Stimulated activated naive CD8-positive, alpha-beta T cell treated with anti-CD3 and anti-CD28 coated beads, Interleukin-15, Interleukin-2, amounts not matched to agents 100 ng/mL and 50 ng/mL, for 24 hours (primary cell): ENCODE results near the gene TPSG1.
"Not testable (repeated sequence)": the region's sequence is repeated elsewhere in the genome, so short reads cannot be mapped to it uniquely, and the experiment has no call there.

Source experiments
- H3K27ac Mint-ChIP-seq: one replicate; pipeline ENCODE4 v1.8.0; 2021; ENCODE audit warnings: mild to moderate bottlenecking, mixed read lengths
- H3K27me3 Mint-ChIP-seq: one replicate; pipeline ENCODE4 v1.8.0; 2021; ENCODE audit warnings: mixed read lengths
- H3K36me3 Mint-ChIP-seq: one replicate; pipeline ENCODE4 v1.8.0; 2021; ENCODE audit warnings: low read depth, mixed read lengths
- H3K4me1 Mint-ChIP-seq: one replicate; pipeline ENCODE4 v1.8.0; 2021; ENCODE audit warnings: low read depth, mixed read lengths
- H3K4me3 Mint-ChIP-seq: one replicate; pipeline ENCODE4 v1.8.0; 2021; ENCODE audit warnings: mild to moderate bottlenecking, mixed read lengths
- H3K9me3 Mint-ChIP-seq: one replicate; pipeline ENCODE4 v1.8.0; 2021; ENCODE audit warnings: mixed read lengths

TPSG1 gene

DNA sequence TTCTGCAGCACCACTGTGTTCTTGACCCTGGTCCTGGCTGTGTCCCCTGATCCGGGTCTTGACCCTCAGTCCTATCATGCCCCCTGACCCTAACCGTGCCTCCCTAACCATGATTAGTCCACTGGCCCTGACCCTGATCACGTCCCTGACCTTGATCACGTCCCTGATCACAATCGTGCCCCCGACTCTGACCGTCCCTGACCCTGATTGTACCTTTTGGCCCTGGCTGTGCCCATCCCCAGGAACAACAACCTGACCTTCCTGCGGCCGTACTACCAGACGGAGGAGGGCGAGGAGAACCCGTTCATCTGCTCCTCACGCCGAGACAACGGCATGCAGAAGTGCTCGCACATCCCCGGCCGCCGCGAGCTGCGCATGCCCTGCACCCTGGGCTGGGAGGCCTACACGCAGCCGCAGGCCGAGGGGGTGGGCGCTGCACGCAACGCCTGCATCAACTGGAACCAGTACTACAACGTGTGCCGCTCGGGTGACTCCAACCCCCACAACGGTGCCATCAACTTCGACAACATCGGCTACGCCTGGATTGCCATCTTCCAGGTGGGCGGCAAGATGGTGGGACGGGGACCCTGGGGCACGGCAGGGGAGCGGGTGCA is 24.9 kb downstream of the TPSG1 start:
- Mint-ChIP-seq H3K4me3 (no peak overlapping the region), H3K36me3 (no peaks in the 10 kb centered on the region), H3K27me3 (no peaks in the 10 kb centered on the region), H3K27ac (no peak overlapping the region), H3K9me3 (no peaks in the 10 kb centered on the region), H3K4me1 (no peaks in the 10 kb centered on the region)

DNA sequence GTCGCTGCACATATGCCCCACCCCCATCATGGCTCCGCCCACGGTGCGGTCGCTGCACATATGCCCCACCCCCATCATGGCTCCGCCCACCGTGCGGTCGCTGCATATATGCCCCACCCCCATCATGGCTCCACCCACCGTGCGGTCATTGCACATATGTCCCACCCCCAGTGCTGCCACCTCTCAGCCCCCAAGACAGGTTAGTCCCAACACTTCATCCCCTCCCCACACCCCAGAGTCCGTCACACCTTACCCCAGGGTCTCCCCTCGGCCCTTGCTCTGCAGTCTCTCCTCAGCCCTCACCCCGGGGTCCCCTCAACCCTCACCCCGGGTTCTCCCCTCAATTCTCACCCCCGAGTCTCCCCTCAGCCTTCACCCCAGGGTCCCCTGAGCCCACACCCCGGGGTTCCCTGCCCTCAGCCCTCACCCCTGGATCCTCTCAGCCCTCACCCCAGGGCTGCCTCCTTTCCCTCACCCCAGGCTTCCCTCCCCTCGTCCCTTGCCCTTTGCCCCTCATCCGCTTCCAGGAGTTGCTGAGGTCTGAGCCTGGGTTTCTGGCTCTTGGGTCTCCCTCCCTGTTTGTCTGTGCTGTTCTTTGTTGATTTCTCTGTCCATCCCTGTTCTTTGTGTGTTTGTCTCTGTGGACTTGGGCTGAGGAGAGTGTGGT is 25.6 kb downstream of the TPSG1 start:
- Mint-ChIP-seq H3K4me3 (no peak overlapping the region), H3K27ac (no peak overlapping the region), H3K27me3 (no peaks in the 10 kb centered on the region), H3K36me3 (no peaks in the 10 kb centered on the region), H3K9me3 (no peaks in the 10 kb centered on the region), H3K4me1 (no peaks in the 10 kb centered on the region)

DNA sequence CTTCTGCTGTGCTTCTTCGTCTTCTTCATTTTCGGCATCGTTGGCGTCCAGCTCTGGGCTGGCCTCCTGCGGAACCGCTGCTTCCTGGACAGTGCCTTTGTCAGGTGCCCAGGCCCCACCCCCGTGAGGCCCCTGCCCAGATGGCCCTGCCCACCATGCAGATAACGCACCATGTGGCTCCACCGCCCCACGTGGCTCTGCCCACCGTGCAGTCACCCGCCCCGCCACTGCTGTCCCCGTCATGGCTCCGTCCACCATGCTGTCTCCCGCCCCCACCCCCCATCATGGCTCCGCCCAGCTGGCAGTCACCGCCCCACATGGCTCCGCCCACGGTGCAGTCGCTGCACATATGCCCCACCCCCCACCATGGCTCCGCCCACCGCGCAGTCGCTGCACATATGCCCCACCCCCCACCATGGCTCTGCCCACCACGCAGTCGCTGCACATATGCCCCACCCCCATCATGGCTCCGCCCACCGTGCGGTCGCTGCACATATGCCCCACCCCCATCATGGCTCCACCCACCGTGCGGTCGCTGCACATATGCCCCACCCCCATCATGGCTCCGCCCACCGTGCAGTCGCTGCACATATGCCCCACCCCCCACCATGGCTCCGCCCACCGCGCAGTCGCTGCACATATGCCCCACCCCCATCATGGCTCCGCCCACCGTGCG is 26.3 kb downstream of the TPSG1 start:
- not testable (repeated sequence) for H3K4me1 Mint-ChIP-seq, H3K36me3 Mint-ChIP-seq, H3K27me3 Mint-ChIP-seq, H3K27ac Mint-ChIP-seq, H3K9me3 Mint-ChIP-seq, H3K4me3 Mint-ChIP-seq

DNA sequence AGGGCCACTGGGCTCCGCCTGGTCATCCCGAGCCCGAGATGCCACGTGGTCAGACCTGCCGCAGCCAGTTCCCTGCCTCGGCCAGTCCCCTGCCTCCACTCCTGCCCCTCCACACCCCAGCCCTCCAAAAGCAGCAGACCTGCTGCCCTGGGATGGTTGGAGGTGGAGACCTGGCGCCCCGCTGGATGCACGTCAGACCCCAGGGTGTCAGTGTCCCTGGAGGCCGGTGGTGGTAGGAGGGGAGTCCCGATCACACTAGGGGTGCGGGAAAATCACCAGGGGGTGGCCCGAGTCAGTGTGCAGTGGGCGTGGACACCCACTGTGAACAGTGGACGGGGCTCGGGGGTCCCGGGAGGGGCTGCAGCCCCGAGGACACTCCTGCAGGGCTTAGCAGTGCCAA is 26.9 kb downstream of the TPSG1 start:
- no peaks in the 10 kb centered on the region for H3K9me3 Mint-ChIP-seq
- no peaks in the 10 kb centered on the region for H3K36me3 Mint-ChIP-seq
- H3K4me1 Mint-ChIP-seq = no peaks in the 10 kb centered on the region
- no peak overlapping the region for H3K4me3 Mint-ChIP-seq
- H3K27me3 Mint-ChIP-seq = no peaks in the 10 kb centered on the region
- no peak overlapping the region for H3K27ac Mint-ChIP-seq

DNA sequence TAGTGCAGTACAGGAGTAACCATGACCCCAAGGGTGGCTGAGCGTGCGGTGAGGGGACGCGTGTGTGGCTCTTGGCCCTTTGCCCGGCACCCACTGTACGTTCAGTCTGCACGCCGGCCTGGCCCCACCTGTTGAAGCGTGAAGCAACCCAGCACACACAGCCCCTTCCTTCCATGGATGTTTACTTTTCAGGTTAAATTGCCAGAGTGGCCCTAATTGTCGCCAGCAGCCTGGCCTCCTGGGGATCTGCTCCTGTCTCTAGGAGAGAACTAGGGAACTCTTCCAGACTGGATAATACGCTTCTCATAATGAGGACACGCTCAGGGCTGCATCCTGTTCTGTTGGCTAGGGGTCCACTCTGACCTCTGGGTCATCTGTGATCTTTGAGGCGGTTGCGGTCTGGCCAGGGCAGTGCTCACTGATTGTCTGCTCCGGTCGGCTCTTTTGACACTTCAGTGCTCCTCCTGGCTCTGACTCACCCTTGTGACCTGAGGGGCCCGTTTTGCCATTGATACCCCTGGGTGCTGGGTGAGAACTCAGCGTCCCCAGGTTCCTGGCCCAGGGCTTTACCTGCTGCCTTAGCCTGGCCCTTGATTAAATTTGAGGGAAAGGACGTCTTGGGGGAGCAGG is 27.7 kb downstream of the TPSG1 start:
- H3K27ac Mint-ChIP-seq = no peak overlapping the region
- H3K27me3 Mint-ChIP-seq = no peaks in the 10 kb centered on the region
- no peak overlapping the region for H3K4me3 Mint-ChIP-seq
- no peaks in the 10 kb centered on the region for H3K36me3 Mint-ChIP-seq
- no peaks in the 10 kb centered on the region for H3K9me3 Mint-ChIP-seq
- no peaks in the 10 kb centered on the region for H3K4me1 Mint-ChIP-seq

DNA sequence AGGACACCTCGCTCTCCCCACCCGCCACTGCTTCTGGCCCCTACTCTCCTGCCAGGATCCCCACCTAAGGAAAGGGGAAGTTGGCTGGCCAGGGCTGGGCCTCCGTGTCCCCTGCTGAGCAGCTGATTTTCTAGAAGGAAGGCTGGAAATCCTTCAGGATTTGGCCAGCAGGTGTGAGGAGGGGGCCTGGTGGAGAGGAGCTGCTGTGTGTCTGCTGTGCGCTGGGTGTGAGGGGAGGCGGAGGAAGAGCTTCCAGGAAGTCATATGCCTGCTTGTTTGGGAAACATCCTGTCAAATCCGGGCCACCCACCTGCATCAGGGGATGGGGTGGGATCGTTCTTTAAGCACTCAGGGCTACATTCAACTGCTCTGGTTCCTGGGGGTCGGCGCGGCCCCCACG is 28.6 kb downstream of the TPSG1 start:
- no peaks in the 10 kb centered on the region for H3K9me3 Mint-ChIP-seq
- H3K4me1 Mint-ChIP-seq = no peaks in the 10 kb centered on the region
- no peak overlapping the region for H3K4me3 Mint-ChIP-seq
- no peak overlapping the region for H3K27ac Mint-ChIP-seq
- no peaks in the 10 kb centered on the region for H3K36me3 Mint-ChIP-seq
- no peaks in the 10 kb centered on the region for H3K27me3 Mint-ChIP-seq

DNA sequence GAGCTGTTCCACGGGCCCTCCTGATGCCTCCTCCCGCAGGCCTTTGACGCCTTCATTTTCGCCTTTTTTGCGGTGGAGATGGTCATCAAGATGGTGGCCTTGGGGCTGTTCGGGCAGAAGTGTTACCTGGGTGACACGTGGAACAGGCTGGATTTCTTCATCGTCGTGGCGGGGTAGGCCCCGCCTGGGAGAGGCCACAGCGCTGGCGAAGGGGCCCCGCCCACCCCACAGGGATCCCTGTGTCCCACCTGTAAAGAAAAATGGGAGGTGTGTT is 29.7 kb downstream of the TPSG1 start:
- H3K27me3 Mint-ChIP-seq = no peaks in the 10 kb centered on the region
- no peak overlapping the region for H3K4me3 Mint-ChIP-seq
- no peaks in the 10 kb centered on the region for H3K9me3 Mint-ChIP-seq
- no peak overlapping the region for H3K27ac Mint-ChIP-seq
- H3K36me3 Mint-ChIP-seq = no peaks in the 10 kb centered on the region
- H3K4me1 Mint-ChIP-seq = no peaks in the 10 kb centered on the region

DNA sequence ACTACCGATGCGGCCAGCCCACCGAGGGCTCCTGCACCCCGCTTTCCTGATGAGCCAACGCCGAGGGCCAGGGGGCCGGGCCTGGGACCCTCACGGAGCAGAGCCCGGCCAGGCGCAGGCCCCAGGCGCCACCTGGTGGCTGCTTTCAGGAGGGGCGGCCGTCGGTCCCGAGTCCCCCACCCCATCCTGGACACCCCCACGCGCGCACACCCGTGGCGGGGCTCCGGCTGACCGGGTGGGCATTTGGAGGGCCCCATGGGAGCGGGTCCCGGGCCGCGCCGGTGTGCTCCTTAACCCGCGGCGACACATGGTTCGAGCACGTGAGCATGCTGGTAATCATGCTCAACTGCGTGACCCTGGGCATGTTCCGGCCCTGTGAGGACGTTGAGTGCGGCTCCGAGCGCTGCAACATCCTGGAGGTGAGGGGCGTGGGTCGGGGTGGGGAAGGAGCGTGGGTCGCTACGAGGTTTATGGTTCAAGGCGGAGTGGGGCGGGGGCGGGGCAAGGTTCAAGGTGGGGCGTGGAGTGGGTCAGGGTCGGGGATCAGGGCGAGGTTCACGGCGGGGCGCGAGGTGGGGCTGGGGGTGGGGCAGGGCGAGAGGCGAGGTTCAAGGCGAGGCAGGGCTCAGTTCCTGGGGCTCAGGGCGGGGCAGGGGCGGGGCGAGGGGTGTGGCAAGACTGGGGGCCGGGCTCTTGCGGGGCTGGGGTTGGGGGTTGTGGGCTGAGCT is 30.2 kb downstream of the TPSG1 start:
- Mint-ChIP-seq H3K4me1 (no peaks in the 10 kb centered on the region), H3K36me3 (no peaks in the 10 kb centered on the region), H3K27me3 (no peaks in the 10 kb centered on the region), H3K4me3 (no peak overlapping the region), H3K9me3 (no peaks in the 10 kb centered on the region), H3K27ac (no peak overlapping the region)

DNA sequence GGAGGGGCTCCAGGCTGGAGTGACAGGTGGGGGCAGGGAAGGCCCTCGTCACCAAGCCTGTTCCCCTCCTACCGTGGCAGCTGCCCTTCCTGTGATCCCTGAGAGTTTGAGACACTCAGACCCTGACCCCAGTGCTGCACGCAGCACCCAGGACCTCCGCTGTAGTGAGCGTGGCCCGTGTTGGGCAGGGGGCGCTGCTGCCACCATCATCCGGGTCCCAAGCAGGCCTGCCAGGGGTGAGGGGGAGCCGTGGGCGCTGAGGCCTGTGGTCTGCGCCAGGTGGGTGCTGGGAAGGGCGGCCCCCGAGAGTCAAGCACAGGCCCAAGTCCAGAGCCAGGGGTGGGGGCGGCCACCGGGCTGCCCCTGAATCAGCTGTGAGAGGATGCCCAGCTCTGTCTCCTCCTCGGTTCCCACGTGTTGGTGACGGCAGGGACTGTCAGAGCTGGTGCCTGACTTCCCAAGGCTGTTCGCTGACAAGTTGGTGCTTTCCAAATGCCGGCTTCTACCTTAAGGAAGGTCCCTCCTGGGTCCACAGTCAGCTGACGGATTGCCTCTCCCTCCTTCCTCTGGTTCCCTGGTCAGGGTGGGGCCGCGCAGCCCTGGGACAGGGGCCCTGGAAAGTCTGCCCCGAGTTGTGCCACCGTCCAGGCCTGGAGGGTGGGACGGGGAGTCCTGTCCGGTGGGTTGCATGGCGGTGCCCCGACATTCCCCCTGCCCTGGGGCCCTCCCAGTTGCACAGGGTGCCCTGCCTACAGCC is 31.1 kb downstream of the TPSG1 start:
- H3K27ac Mint-ChIP-seq = no peak overlapping the region
- no peaks in the 10 kb centered on the region for H3K36me3 Mint-ChIP-seq
- H3K4me1 Mint-ChIP-seq = no peaks in the 10 kb centered on the region

DNA sequence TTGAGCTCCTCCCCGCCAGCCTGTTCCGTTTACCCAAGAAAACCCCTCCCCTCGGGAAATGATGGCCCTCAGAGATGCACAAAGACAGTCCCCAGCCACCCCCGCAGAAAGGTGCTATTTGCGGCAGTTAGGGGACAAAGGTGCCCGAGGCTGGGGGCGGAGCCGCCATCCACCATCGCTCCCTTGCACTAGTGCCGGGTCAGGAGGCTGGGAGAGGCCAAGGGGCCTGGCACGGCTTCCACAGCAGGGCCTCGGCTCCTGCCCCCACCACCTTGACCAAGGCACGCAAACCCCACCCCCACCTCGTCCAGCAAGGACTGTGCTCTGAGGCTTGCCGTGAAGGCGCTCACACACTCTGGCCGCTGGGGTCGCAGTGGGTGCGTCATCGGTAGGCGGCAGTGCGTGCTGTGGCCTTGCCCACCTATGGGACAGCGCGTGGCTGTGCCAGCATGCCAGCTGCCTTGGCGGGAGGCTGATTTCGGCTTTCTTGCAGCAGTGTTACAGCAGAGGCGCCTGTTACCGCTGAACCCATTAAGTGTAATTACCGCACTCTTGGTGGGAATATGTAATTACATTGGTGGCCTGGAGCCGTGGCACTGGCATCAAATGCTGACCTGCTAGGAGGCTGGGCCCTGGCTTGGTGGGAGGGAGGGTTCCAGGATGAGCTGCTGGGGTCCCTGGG is 31.8 kb downstream of the TPSG1 start:
- Mint-ChIP-seq H3K36me3 (no peaks in the 10 kb centered on the region), H3K4me1 (no peaks in the 10 kb centered on the region), H3K27ac (no peak overlapping the region), H3K27me3 (no peaks in the 10 kb centered on the region), H3K4me3 (no peak overlapping the region), H3K9me3 (no peaks in the 10 kb centered on the region)

More for the DNA sequence above, 31.1 kb downstream of the TPSG1 start:
- Mint-ChIP-seq H3K9me3 (no peaks in the 10 kb centered on the region), H3K27me3 (no peaks in the 10 kb centered on the region), H3K4me3 (no peak overlapping the region)

DNA sequence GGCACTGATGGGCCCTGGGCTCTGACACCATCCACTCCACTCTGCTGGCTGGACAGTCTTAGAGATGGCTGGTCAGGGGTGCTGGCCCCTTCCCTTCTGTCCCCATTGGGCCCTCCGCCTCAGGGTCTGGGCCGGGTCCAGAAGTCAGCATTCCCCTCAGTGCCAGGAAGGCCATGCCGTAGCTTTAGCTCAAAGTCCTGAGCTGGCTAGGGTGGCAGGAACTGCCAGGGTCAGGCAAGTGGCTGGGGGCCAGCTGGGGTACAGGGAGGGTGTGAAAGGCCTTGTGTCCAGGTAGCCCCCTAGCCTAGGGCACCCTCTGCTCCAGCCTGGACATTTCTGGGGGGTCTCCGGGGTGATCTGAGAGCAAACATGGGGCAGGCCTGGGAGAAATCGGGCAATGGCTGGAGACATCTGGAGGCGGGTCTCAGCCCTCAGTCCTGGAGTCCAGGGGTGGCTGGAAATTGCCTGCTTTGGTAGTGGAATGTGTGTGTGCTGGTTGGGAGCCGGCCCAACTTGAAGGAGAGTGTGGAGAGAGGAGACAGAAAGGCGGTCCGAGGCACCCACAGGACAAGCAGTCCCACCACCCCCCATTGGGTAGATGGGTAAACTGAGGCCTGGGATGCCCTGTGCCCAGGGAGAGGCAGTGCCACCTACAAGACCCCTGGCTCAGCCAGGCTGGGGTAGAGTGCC is 32.5 kb downstream of the TPSG1 start:
- no peak overlapping the region for H3K27ac Mint-ChIP-seq
- H3K36me3 Mint-ChIP-seq = no peaks in the 10 kb centered on the region
- no peak overlapping the region for H3K4me3 Mint-ChIP-seq
- H3K27me3 Mint-ChIP-seq = no peaks in the 10 kb centered on the region
- no peaks in the 10 kb centered on the region for H3K4me1 Mint-ChIP-seq
- H3K9me3 Mint-ChIP-seq = no peaks in the 10 kb centered on the region

DNA sequence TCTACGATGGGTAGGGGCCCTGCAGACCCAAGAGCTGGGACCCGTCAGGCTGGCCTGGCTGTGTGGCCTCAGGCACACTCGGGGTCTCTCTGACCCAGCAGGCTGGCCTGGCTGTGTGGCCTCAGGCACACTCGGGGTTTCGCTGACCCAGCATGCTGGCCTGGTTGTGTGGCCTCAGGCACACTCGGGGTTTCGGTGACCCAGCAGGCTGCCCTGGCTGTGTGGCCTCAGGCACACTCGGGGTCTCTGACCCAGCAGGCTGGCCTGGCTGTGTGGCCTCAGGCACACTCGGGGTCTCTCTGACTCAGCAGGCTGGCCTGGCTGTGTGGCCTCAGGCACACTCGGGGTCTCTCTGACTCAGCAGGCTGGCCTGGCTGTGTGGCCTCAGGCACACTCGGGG is 34.3 kb downstream of the TPSG1 start:
- not testable (repeated sequence) for H3K36me3 Mint-ChIP-seq, H3K27ac Mint-ChIP-seq, H3K27me3 Mint-ChIP-seq, H3K4me1 Mint-ChIP-seq, H3K4me3 Mint-ChIP-seq, H3K9me3 Mint-ChIP-seq

DNA sequence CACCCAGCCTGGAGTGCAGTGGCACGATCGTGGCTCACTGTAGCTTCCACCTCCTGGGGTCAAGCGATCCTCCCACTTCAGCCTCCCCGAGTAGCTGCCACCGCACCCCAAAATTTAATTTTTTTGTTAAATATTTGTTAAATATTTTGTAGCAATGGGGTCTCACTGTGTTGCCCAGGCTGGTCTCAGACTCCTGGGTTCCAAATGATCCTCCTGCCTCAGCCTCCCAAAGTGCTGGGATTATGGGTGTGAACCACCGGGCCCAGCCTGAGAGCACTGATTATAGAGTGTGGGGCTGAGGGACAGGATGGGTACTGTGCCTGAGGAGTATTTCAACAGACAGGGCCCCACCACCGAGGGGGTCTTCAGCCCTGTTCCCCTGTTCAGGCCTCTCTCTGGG is 35.6 kb downstream of the TPSG1 start:
- no peaks in the 10 kb centered on the region for H3K9me3 Mint-ChIP-seq
- no peaks in the 10 kb centered on the region for H3K36me3 Mint-ChIP-seq
- no peak overlapping the region for H3K4me3 Mint-ChIP-seq
- H3K4me1 Mint-ChIP-seq = no peaks in the 10 kb centered on the region
- no peaks in the 10 kb centered on the region for H3K27me3 Mint-ChIP-seq
- H3K27ac Mint-ChIP-seq = no peak overlapping the region
